ENCODE results near the gene ITGB5. TPM values are rescaled to one million over a fixed set of nuclear protein-coding genes. Genes with fewer than 3 reads are reported as not detected.

ITGB5 gene
- total and polyA plus RNA-seq, 2 donors (not counting 3 experiments of a cell fraction or from before 2014, with no cell fraction given), result 144 to 170 TPM

GRCh38 chr3:124804875-124805274 lies 82.3 kb downstream of the ITGB5 start:
- no peaks in the 10 kb centered on the region for H3K9me3 ChIP-seq (replicated peaks; ENCODE audit: control insufficient read depth, insufficient read depth, low read length)
- dilution Hi-C loops (cut with MboI; ENCODE audit: extremely low pct_ligation_motif_present, low sequenced_read_pairs) (no loop called here), intact Hi-C loops (cut with micrococcal nuclease) (no loop called here)
- TF ChIP-seq POLR2AphosphoS5 (IDR thresholded peaks at IDR 0.05; ENCODE audit: insufficient read depth, low read depth, low read length), result no peak
- TF ChIP-seq FOS (IDR thresholded peaks at IDR 0.05; ENCODE audit: borderline replicate concordance, insufficient read depth, low read length), result no peak
- no peak for TF ChIP-seq POLR2A (IDR thresholded peaks at IDR 0.05; ENCODE audit: low read depth, low read length)
- TF ChIP-seq, protein P1, sequence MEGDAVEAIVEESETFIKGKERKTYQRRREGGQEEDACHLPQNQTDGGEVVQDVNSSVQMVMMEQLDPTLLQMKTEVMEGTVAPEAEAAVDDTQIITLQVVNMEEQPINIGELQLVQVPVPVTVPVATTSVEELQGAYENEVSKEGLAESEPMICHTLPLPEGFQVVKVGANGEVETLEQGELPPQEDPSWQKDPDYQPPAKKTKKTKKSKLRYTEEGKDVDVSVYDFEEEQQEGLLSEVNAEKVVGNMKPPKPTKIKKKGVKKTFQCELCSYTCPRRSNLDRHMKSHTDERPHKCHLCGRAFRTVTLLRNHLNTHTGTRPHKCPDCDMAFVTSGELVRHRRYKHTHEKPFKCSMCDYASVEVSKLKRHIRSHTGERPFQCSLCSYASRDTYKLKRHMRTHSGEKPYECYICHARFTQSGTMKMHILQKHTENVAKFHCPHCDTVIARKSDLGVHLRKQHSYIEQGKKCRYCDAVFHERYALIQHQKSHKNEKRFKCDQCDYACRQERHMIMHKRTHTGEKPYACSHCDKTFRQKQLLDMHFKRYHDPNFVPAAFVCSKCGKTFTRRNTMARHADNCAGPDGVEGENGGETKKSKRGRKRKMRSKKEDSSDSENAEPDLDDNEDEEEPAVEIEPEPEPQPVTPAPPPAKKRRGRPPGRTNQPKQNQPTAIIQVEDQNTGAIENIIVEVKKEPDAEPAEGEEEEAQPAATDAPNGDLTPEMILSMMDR (IDR thresholded peaks at IDR 0.05; ENCODE audit: extremely low read depth in 1 of 2, insufficient read depth in 1 of 2, low read depth in 1 of 2, low read length in 2 of 2), result no peak
- TF ChIP-seq MYC (IDR thresholded peaks at IDR 0.05; ENCODE audit: low read depth, low read length), result no peak
- no peak for TF ChIP-seq GATA2 (IDR thresholded peaks at IDR 0.05; ENCODE audit: insufficient read depth, insufficient read length, low read depth, low read length)
- no peak for TF ChIP-seq EZH2 (IDR thresholded peaks at IDR 0.05; ENCODE audit: borderline replicate concordance, low read depth, low read length, severe bottlenecking)
- TF ChIP-seq MAX (IDR thresholded peaks at IDR 0.05; ENCODE audit: insufficient read depth, insufficient read length), result no peak
- no peak for TF ChIP-seq JUN (IDR thresholded peaks at IDR 0.05; ENCODE audit: borderline replicate concordance, insufficient read depth, insufficient read length, low read depth)
- FAIRE-seq (no peak), DNase-seq (ENCODE audit: low read depth, low spot score) (no peak)
- H4K20me1 ChIP-seq (replicated peaks; ENCODE audit: control insufficient read depth, extremely low read depth, insufficient read depth, low read length), result no peaks in the 10 kb centered on the region
- H3K9ac ChIP-seq (replicated peaks; ENCODE audit: extremely low read depth, insufficient read depth, low read length), result no peak overlapping the region
- ChIA-PET CTCF (interaction anchor here (1.6 kb wide), 2 partner anchors 44 to 96 kb away, joined by 3 to 5 read pairs; no protein-coding TSS in a partner anchor), POLR2A (no interaction called here)
- no peak overlapping the region for H3K27ac ChIP-seq (ENCODE audit: insufficient read depth, low read depth, low read length)
- BruUV-seq (replicated peaks), result no TSS peak
- peaks cover 11% of the 10 kb centered on the region for H3K4me1 ChIP-seq (ENCODE audit: control insufficient read depth, extremely low read depth, insufficient read depth, low read length)
- no peak overlapping the region for H2AFZ ChIP-seq (ENCODE audit: low read depth, low read length)
- peaks cover 1 to 2% of the 10 kb centered on the region in 2 experiments for H3K36me3 ChIP-seq (ENCODE audit: control insufficient read depth in 2 of 2, extremely low read depth in 1 of 2, insufficient read depth in 2 of 2, low read length in 2 of 2)
- H3K27me3 ChIP-seq (ENCODE audit: control insufficient read depth in 2 of 2, insufficient read depth in 2 of 2, low read length in 2 of 2), result no peaks in the 10 kb centered on the region
- H3K9me1 ChIP-seq (replicated peaks; ENCODE audit: control insufficient read depth, extremely low read depth, insufficient read depth, low read length), result no peaks in the 10 kb centered on the region
- H3K4me3 ChIP-seq (replicated peaks in 1 of 3; ENCODE audit: insufficient read depth in 1 of 3, low read depth in 1 of 3, low read length in 3 of 3), result no peak overlapping the region
- H3K79me2 ChIP-seq (ENCODE audit: control insufficient read depth, insufficient read depth, low read length), result no peaks in the 10 kb centered on the region
- no peak overlapping the region for H3K4me2 ChIP-seq (ENCODE audit: insufficient read depth, low read length)

Measured in endothelial cell of umbilical vein (primary cell).